GM12865 (cell line): ENCODE results near the gene ST6GAL2.

Source experiments
- DNase-seq: peaks from one replicate; pipeline ENCODE4 v3.0.0; 2010; ENCODE audit warnings: low read depth
- H3K4me3 ChIP-seq: 2 replicates; pipeline ENCODE4 v1.5.1; 2011; ENCODE audit warnings: mild to moderate bottlenecking, low read depth, low read length, control low read depth
- TF ChIP-seq, protein P1 (sequence below): IDR thresholded peaks from 2 replicates; pipeline ENCODE4 v1.5.1; 2011; ENCODE audit warnings: low read length, control low read depth, low read depth, inconsistent platforms; ENCODE audit not compliant: insufficient read depth; ENCODE audit errors: missing control alignments

ST6GAL2 gene

DNA sequence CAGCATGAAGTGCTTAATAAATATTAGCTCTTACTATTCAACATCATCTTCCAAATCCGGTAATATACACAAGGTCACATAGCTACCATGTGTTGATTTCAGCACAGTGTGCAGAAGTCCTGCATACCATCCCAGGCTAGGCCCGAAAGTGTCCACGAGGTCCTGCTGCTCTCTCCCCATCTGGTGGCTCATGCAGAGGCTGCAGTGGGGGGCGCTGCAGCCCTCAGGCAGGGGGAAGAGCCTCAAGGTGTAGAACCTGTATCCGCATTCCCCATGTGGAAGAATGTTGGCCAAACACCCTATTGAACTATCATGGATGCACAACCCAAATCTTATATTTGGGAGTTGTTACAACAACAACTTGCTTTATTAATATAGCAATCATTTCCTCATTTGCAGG is 88.5 kb downstream of the ST6GAL2 start:
- DNase-seq, result no peak
- no peak overlapping the region for H3K4me3 ChIP-seq
- TF ChIP-seq, protein P1, sequence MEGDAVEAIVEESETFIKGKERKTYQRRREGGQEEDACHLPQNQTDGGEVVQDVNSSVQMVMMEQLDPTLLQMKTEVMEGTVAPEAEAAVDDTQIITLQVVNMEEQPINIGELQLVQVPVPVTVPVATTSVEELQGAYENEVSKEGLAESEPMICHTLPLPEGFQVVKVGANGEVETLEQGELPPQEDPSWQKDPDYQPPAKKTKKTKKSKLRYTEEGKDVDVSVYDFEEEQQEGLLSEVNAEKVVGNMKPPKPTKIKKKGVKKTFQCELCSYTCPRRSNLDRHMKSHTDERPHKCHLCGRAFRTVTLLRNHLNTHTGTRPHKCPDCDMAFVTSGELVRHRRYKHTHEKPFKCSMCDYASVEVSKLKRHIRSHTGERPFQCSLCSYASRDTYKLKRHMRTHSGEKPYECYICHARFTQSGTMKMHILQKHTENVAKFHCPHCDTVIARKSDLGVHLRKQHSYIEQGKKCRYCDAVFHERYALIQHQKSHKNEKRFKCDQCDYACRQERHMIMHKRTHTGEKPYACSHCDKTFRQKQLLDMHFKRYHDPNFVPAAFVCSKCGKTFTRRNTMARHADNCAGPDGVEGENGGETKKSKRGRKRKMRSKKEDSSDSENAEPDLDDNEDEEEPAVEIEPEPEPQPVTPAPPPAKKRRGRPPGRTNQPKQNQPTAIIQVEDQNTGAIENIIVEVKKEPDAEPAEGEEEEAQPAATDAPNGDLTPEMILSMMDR, result no peak

DNA sequence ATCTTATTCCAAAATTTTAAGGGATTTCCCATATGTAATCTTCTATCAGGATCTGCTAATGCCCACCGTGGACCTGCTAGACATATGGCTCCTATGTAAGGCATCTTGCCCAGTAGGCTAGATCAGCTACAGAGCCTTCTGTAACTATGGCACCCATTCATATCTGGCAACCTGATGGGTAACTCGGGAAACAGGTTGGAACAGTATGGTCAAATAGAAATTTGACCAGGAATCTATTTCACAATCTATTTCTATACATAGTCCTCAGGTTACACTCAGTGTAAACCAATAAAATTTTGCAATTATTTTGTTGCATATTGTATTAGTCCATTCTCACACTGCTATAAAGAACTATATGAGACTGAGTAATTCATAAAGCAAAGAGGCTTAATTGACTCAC is 93.3 kb downstream of the ST6GAL2 start:
- TF ChIP-seq, protein P1, result no peak
- H3K4me3 ChIP-seq, result no peak overlapping the region
- DNase-seq, result no peak

DNA sequence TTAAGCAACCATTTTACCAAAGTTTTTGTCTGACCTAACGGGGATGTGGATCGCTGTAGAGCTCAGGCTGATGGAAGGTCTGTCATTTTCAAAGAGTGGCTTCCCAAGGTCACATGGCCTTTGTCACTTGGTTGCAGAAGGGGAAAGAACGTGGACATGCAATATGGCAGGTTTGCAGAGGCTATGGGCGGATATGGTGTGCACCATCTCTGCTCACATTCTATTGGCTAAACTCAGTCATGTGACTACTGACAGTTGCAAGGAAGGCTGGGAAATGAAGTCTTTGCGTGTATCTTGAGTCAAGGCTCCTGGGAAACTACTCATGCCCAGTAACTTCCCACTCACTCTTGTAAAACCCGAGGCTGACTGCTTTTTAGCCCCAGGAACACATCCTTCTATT is 96.8 kb downstream of the ST6GAL2 start:
- TF ChIP-seq, protein P1, result no peak
- no peak overlapping the region for H3K4me3 ChIP-seq
- peak; percentile 20 for DNase-seq

DNA sequence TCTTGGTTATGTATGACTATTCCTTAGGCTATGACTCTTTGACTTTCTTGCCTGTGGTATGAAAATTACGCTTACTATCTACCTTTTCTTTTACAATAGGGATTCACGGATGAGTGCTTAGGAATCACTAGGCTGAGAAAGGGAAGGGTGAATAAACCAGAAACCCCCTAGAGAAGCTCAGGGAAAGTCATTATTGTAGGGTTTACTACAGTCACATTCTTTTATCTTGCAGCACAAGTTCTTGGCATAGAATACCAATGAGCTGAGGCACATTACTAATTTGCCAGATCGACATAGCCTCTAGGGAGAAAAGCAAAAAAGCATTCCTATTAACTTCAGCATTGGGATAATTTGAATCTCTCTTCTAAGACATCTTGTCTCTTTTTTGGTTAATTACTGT is 103.3 kb downstream of the ST6GAL2 start:
- no peak overlapping the region for H3K4me3 ChIP-seq
- no peak for DNase-seq
- TF ChIP-seq, protein P1, result no peak

DNA sequence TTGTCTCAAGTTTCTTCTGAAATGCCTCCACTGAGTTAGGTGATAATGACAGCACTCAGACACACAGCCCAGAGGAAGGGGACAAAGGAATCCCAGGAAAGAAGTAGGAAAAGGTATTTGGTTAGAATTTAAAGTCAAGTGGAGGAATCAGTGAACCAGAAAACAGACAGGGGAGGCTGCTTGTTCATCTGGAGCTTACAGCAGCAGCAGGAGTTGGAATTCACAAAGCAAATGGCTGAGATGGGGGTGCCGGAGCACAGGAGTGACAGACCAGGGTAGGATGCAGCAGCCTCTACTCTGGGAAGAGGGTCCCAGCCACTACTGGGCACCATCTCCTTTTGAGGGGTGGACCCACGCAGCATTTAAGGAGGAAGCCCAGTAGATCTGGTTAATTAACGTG is 104.8 kb downstream of the ST6GAL2 start:
- DNase-seq, result no peak
- TF ChIP-seq, protein P1, result no peak
- no peak overlapping the region for H3K4me3 ChIP-seq

DNA sequence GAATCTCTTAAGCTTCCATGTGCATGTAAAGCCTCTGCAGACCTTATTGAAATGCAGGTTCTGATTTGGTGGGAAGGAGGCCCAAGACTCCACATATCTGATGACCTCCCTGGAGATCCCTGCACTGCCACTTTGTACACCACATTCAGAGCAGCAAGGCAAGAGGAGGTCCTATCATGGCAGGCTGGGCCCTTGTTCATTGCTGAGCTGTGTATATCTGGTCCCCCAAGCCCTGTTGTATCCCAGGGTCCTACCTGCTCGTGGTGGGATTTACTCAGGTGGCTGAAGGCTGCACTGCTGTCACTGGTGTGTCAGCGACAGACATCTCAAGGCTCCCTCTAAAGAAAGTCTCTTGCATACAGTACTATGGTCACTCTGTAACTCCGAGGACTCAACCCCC is 114.2 kb downstream of the ST6GAL2 start:
- no peak overlapping the region for H3K4me3 ChIP-seq
- no peak for DNase-seq
- TF ChIP-seq, protein P1, result no peak

DNA sequence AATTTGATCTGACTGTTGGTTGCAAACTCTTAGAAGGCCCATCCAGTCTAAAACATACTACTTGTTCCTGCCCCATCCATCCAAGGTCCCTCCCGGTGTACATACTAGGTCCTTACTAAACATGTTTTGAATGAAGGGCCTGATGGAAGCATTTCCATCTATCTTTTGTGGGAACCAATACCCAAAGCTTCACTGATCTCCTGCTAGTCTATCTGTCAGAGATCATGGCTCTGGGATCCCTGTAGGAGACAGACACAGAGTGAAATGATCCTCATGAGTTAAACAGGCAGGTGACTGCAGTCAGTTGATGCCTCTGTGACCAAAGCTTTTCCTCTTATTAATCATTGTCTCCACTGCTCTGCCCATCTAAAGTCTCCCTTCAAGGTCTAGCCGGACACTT is 115.0 kb downstream of the ST6GAL2 start:
- TF ChIP-seq, protein P1, result no peak

More for the DNA sequence above, 115.0 kb downstream of the ST6GAL2 start:
- no peak for DNase-seq
- H3K4me3 ChIP-seq, result no peak overlapping the region
